SK-N-SH (cell line): ENCODE measurements around the gene IMPA2. TPM values are rescaled to one million over a fixed set of nuclear protein-coding genes. Genes with fewer than 3 reads are reported as not detected.

ENCODE experiments used
- CTCF ChIA-PET: fragments of 300-600, 350-600 bp; formaldehyde crosslinking; extraction: SDS; loops from one replicate; lab custom pipeline; 2021; lab: Yijun Ruan, JAX
- POLR2A ChIA-PET: fragments of 350-600 bp; sonication (Branson Sonifier 250); formaldehyde crosslinking; extraction: SDS; loops from one replicate; lab custom pipeline; 2020; ENCODE audit warnings: antibody characterized with exemption, inconsistent platforms; lab: Yijun Ruan, JAX
- DNase-seq: peaks from one replicate; pipeline ENCODE4 v3.0.0; 2012
- H2AFZ ChIP-seq: fragments of 200-600 bp; sonication (generic); 2 replicates; pipeline ENCODE4 v1.8.1; 2016; ENCODE audit warnings: antibody characterized with exemption, mild to moderate bottlenecking, low read depth
- H3F3A ChIP-seq: fragments of 200-600 bp; sonication (generic); replicated peaks from 2 replicates; pipeline ENCODE3; 2016; ENCODE audit warnings: antibody characterized with exemption, mild to moderate bottlenecking; ENCODE audit not compliant: insufficient read depth
- H3K27ac ChIP-seq, 2 experiments: fragments of 200-500 bp in 1 of 2; fragments of 200-600 bp in 1 of 2; sonication (Bioruptor generic) in 1 of 2; sonication (generic), shearing (Covaris generic) in 1 of 2; 2 replicates each; pipeline versions ENCODE4 v1.5.1 to v1.6.1; 2014 to 2016; ENCODE audit warnings: low read depth in 2 of 2, inconsistent platforms in 1 of 2, low read length in 1 of 2, mild to moderate bottlenecking in 1 of 2, mixed read lengths in 1 of 2
- H3K27me3 ChIP-seq: fragments of 200-600 bp; sonication (generic), shearing (Covaris generic); 2 replicates; pipeline ENCODE4 v1.6.1; 2016; ENCODE audit warnings: mixed run types; ENCODE audit not compliant: insufficient read depth
- H3K36me3 ChIP-seq, 2 experiments: fragments of 200-500 bp in 1 of 2; fragments of 200-600 bp in 1 of 2; sonication (Bioruptor generic) in 1 of 2; sonication (generic) in 1 of 2; replicated peaks in 1 of 2; 2 replicates each; pipeline versions ENCODE3 to v1.5.1; 2014 to 2016; ENCODE audit warnings: low read length in 1 of 2, mild to moderate bottlenecking in 1 of 2; ENCODE audit not compliant: insufficient read depth in 2 of 2, control insufficient read depth in 1 of 2
- H3K4me1 ChIP-seq, 2 experiments: fragments of 200-500 bp in 1 of 2; fragments of 200-600 bp in 1 of 2; sonication (Bioruptor generic) in 1 of 2; sonication (generic), shearing (Covaris generic) in 1 of 2; 2 replicates each; pipeline versions ENCODE4 v1.5.1 to v1.6.1; 2014 to 2016; ENCODE audit warnings: low read depth in 1 of 2, low read length in 1 of 2, mixed run types in 1 of 2; ENCODE audit not compliant: insufficient read depth in 2 of 2, control insufficient read depth in 1 of 2
- H3K4me2 ChIP-seq: fragments of 200-600 bp; sonication (generic), shearing (Covaris generic); 2 replicates; pipeline ENCODE4 v1.6.1; 2017; ENCODE audit warnings: mixed run types
- H3K4me3 ChIP-seq, 2 experiments: fragments of 200-500 bp in 1 of 2; fragments of 200-600 bp in 1 of 2; sonication (Bioruptor generic) in 1 of 2; sonication (generic), shearing (Covaris generic) in 1 of 2; 2 replicates each; pipeline versions ENCODE4 v1.5.1 to v1.8.1; 2014 to 2016; ENCODE audit warnings: low read depth in 2 of 2, inconsistent platforms in 1 of 2, low read length in 1 of 2, mild to moderate bottlenecking in 1 of 2, mixed read lengths in 1 of 2, moderate library complexity in 1 of 2
- H3K79me2 ChIP-seq: fragments of 200-600 bp; sonication (generic); 2 replicates; pipeline ENCODE4 v1.8.1; 2017; ENCODE audit warnings: mild to moderate bottlenecking; ENCODE audit not compliant: insufficient read depth
- H3K9ac ChIP-seq: fragments of 200-600 bp; sonication (generic); 2 replicates; pipeline ENCODE4 v1.6.1; 2017; ENCODE audit warnings: mixed run types
- H3K9me2 ChIP-seq: fragments of 200-600 bp; sonication (generic); 2 replicates; pipeline ENCODE4 v1.6.1; 2017; ENCODE audit warnings: mixed run types
- H3K9me3 ChIP-seq: fragments of 200-600 bp; sonication (generic); 2 replicates; pipeline ENCODE4 v1.6.1; 2017; ENCODE audit warnings: mixed run types, mild to moderate bottlenecking, moderate library complexity
- H4K20me1 ChIP-seq: fragments of 200-600 bp; sonication (generic); 2 replicates; pipeline ENCODE4 v1.6.1; 2017; ENCODE audit warnings: mild to moderate bottlenecking, mixed run types; ENCODE audit not compliant: insufficient read depth
- CHD2 ChIP-seq: fragments of 150-350 bp; IDR thresholded peaks from 2 replicates; pipeline ENCODE4 v1.6.1; 2018; ENCODE audit warnings: low read length; ENCODE audit not compliant: partially characterized antibody
- ELF1 ChIP-seq: IDR thresholded peaks from 2 replicates; pipeline ENCODE4 v1.4.0; 2012
- EZH2phosphoT487 ChIP-seq: fragments of 200-600 bp; sonication (generic); IDR thresholded peaks from 2 replicates; pipeline ENCODE4 v1.6.1; 2017; ENCODE audit warnings: low read depth, mixed run types, mild to moderate bottlenecking, antibody characterized with exemption, moderate library complexity, borderline replicate concordance
- MEF2A ChIP-seq: IDR thresholded peaks from 2 replicates; pipeline ENCODE4 v1.4.0; 2012; ENCODE audit warnings: low read depth, borderline replicate concordance
- NRF1 ChIP-seq: IDR thresholded peaks from 2 replicates; pipeline ENCODE4 v1.6.1; 2012; ENCODE audit warnings: low read depth, mild to moderate bottlenecking, low read length
- POLR2AphosphoS5 ChIP-seq: IDR thresholded peaks from 2 replicates; pipeline ENCODE4 v1.6.1; 2012; ENCODE audit warnings: low read depth, low read length
- RAD21 ChIP-seq: IDR thresholded peaks from 2 replicates; pipeline ENCODE4 v1.6.1; 2012; ENCODE audit warnings: mild to moderate bottlenecking, low read length
- RCOR1 ChIP-seq: fragments of 150-350 bp; IDR thresholded peaks from 2 replicates; pipeline ENCODE4 v1.6.1; 2017; ENCODE audit warnings: antibody characterized with exemption, low read length
- RFX5 ChIP-seq: IDR thresholded peaks from 2 replicates; pipeline ENCODE4 v1.6.1; 2012; ENCODE audit warnings: mild to moderate bottlenecking, improper control_type of control experiment, low read length
- TEAD4 ChIP-seq: IDR thresholded peaks from 2 replicates; pipeline ENCODE4 v1.4.0; 2012; ENCODE audit warnings: mild to moderate bottlenecking, borderline replicate concordance; ENCODE audit not compliant: insufficient read depth
- USF1 ChIP-seq: IDR thresholded peaks from 2 replicates; pipeline ENCODE4 v1.4.0; 2012; ENCODE audit warnings: low read depth, borderline replicate concordance
- USF2 ChIP-seq: fragments of 150-350 bp; IDR thresholded peaks from 2 replicates; pipeline ENCODE4 v1.6.1; 2017; ENCODE audit warnings: antibody characterized with exemption, low read length, low read depth, borderline replicate concordance
- WGBS: methylation state at CpG from one replicate; pipeline ENCODE4 v1.1.6; 2017; ENCODE audit warnings: low lambda C conversion rate; 5-methylcytosine and 5-hydroxymethylcytosine counted together
- polyA plus RNA-seq, 3 experiments: library from polyadenylated mRNA; depleted of rRNA; stranded (reverse); fragments of >200 nt; gene quantifications; 2 replicates each; pipeline ENCODE4 v1.2.3, GENCODE V29; 2012
- TF ChIP-seq, protein P1 (sequence below): IDR thresholded peaks from 2 replicates; pipeline ENCODE4 v1.4.0; 2012; ENCODE audit warnings: low read depth, borderline replicate concordance
- TF ChIP-seq, protein P2 (sequence below): fragments of 200-600 bp; sonication (generic); IDR thresholded peaks from 2 replicates; pipeline ENCODE4 v1.6.1; 2017; ENCODE audit warnings: antibody characterized with exemption, mild to moderate bottlenecking, moderate library complexity

IMPA2 gene
- polyA plus RNA-seq, 1 of the 3 experiments (the other 2 are of a cell fraction), result 0.18 TPM

DNA sequence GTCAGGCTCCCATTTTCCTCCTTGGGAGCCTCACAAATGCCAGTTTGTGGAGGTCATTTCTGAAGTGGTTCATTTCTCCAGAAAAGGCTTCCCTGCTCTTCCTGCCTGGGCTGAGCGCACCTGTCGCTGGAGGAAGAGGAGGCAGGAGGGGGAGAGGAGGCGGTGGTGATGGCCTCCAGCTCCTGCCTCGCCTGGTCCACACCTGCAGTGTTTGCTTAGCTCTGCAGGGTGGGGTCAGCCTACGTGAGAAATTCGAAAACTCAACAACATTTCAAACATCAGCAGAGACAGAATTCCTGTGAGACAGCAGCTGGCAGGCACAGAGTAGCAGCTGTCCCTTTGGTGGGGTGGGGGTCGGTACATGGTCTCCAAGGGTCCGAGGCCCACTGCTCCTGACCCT, 7.9 kb downstream of the IMPA2 start:
- H3K36me3 ChIP-seq, result no peaks in the 10 kb centered on the region
- CTCF ChIA-PET, result interaction anchor here (1.2 to 8.2 kb wide), 2 partner anchors 8 to 50 kb away, joined by 4 to 95 read pairs; no protein-coding TSS in a partner anchor
- peaks cover 90% of the 10 kb centered on the region for H3K27me3 ChIP-seq
- H3K4me1 ChIP-seq, result no peaks in the 10 kb centered on the region
- H4K20me1 ChIP-seq, result no peaks in the 10 kb centered on the region
- no peaks in the 10 kb centered on the region for H3F3A ChIP-seq
- H3K4me2 ChIP-seq, result no peak overlapping the region
- TF ChIP-seq NRF1 (no peak), TEAD4 (no peak), ELF1 (no peak), CHD2 (no peak), EZH2phosphoT487 (no peak), RAD21 (no peak), RFX5 (no peak), MEF2A (no peak), USF1 (no peak), RCOR1 (no peak), USF2 (no peak), POLR2AphosphoS5 (no peak)
- TF ChIP-seq, protein P1, sequence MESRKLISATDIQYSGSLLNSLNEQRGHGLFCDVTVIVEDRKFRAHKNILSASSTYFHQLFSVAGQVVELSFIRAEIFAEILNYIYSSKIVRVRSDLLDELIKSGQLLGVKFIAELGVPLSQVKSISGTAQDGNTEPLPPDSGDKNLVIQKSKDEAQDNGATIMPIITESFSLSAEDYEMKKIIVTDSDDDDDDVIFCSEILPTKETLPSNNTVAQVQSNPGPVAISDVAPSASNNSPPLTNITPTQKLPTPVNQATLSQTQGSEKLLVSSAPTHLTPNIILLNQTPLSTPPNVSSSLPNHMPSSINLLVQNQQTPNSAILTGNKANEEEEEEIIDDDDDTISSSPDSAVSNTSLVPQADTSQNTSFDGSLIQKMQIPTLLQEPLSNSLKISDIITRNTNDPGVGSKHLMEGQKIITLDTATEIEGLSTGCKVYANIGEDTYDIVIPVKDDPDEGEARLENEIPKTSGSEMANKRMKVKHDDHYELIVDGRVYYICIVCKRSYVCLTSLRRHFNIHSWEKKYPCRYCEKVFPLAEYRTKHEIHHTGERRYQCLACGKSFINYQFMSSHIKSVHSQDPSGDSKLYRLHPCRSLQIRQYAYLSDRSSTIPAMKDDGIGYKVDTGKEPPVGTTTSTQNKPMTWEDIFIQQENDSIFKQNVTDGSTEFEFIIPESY, result no peak
- TF ChIP-seq, protein P2, sequence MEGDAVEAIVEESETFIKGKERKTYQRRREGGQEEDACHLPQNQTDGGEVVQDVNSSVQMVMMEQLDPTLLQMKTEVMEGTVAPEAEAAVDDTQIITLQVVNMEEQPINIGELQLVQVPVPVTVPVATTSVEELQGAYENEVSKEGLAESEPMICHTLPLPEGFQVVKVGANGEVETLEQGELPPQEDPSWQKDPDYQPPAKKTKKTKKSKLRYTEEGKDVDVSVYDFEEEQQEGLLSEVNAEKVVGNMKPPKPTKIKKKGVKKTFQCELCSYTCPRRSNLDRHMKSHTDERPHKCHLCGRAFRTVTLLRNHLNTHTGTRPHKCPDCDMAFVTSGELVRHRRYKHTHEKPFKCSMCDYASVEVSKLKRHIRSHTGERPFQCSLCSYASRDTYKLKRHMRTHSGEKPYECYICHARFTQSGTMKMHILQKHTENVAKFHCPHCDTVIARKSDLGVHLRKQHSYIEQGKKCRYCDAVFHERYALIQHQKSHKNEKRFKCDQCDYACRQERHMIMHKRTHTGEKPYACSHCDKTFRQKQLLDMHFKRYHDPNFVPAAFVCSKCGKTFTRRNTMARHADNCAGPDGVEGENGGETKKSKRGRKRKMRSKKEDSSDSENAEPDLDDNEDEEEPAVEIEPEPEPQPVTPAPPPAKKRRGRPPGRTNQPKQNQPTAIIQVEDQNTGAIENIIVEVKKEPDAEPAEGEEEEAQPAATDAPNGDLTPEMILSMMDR, result no peak
- TF ChIP-seq, all 33 proteins: peak for 0
- H3K9me3 ChIP-seq, result no peaks in the 10 kb centered on the region
- H2AFZ ChIP-seq, result no peak overlapping the region
- no peak for DNase-seq
- POLR2A ChIA-PET, result no interaction called here
- H3K4me3 ChIP-seq, result no peak overlapping the region
- no peak overlapping the region for H3K27ac ChIP-seq
- H3K79me2 ChIP-seq, result no peaks in the 10 kb centered on the region
- WGBS, result 21% methylated on average over 7 of the region's 8 CpGs
- no peak overlapping the region for H3K9ac ChIP-seq
- no peaks in the 10 kb centered on the region for H3K9me2 ChIP-seq
